Skin epidermis (tissue), 12 donors: ENCODE measurements around the gene CAMKV.
"Not testable (repeated sequence)": the region's sequence is repeated elsewhere in the genome, so short reads cannot be mapped to it uniquely, and the experiment has no call there.

Experiments used
- H3K27ac ChIP-seq, 21 experiments: fragments of 200-600 bp; sonication (generic) in 11 of 21; one replicate each; pipeline ENCODE4 v1.5.0; 2020; ENCODE audit warnings: mild to moderate bottlenecking in 3 of 21, inconsistent platforms in 2 of 21, moderate library complexity in 2 of 21
- H3K4me3 ChIP-seq, 7 experiments: fragments of 200-600 bp; sonication (generic) in 2 of 7; one replicate each; pipeline ENCODE4 v1.5.0; 2020; ENCODE audit warnings: inconsistent platforms in 2 of 7, mild to moderate bottlenecking in 2 of 7, moderate library complexity in 1 of 7

The CAMKV gene

GRCh38 chr3:49865198-49865784 is 4.4 kb downstream of the CAMKV start:
- H3K4me3 ChIP-seq = no peak overlapping the region
- H3K27ac ChIP-seq = no peak overlapping the region

DNA sequence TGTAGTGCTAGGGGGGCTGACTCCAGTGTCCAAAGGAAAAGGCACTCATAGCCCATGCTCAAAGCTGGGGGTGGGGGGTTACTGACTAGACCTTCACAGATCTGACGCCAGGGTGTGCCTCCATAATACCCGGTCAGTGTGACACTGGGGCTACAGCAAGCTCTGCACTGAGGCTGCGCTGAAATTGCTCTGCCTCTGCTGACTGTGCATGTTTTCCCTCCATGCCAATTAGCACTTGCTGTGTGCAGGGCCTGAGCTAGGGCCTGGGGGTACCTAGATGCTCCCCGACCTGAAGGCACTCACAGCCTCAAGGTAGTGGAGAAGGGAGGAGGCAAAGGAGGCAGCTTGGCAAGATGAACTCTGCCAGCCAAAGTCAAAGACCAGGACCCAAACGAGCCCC is 5.2 kb downstream of the CAMKV start:
- Histone ChIP-seq H3K4me3 (no peak overlapping the region), H3K27ac (no peak overlapping the region)

GRCh38 chr3:49859576-49860305 is 10.0 kb downstream of the CAMKV start:
- Histone ChIP-seq H3K4me3 (no peak overlapping the region), H3K27ac (no peak overlapping the region)

DNA sequence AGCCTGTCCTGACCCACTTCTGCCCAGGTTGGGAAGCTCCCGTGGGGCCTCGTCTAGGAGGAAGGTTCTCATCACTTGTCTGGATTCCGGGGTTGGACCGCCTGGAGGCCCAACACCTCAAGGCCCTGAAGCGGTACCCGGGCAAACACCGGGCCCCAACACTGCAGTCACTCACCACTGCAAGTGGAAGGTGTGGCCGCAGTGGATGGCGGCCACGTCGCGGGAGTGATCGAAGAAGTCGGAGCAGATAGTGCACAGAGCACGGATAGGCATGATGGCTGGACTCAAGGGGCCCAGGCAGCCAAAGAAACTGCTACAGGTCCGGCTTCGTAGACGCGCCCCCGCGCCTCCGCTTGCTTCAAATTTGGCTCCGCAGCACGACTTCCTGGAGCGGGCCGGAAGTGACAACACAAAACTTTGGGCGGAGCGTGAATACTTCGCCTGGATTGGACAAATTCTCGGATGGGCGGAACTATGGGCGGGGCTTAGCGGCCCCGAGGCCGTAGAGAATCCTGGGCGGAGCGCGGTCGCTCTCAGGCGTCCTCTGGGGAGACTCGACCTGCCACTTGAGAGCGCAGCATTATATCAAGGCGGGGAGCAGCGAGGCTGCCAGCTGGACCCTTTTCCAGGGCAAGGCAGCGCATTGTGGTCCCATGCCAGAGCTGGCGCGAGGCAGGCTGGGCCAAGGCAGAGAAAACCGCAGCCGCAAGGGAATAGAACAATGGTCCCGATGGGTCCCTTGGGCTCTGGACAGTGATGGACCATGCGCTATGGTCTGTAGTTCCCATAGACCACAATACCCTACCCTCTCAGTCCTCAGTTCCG is 13.3 kb downstream of the CAMKV start, which contains the start of gene TRAIP:
TSS of gene TRAIP (minus strand) at position 384 of the 825 bp plus-strand sequence. CDS start at position 273, 111 bp downstream.
- H3K27ac ChIP-seq = peak within 1 kb of the TSS in 20 of 21 experiments; percentile 2 to 84 (median 62)
- H3K4me3 ChIP-seq = peak within 1 kb of the TSS; percentile 38 to 70 (median 54)

DNA sequence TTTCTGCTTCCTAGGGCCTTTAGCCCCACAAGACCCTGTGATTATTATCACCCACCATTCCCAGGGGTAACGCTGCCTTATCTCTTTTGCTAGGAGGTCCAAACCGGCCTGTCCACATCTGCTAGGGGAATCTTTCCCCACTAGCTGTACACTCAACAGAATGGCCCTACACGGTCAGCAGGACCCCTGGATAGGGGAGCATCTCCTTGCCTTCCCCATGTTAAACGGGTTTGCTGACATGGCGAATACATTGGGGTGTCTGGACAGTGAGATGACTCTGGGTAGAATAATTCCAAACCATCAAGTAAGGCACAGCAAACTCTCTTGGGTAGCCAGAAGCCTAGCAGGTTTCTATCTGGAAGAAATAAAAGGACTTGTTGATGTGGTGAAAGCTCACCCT is 14.0 kb downstream of the CAMKV start:
- Histone ChIP-seq H3K4me3 (peak overlapping the region in 6 of 7 experiments; percentile 38 to 70 (median 55)), H3K27ac (peak overlapping the region in 1 of 21 experiments; percentile 32)

GRCh38 chr3:49845694-49846093 is 24.0 kb downstream of the CAMKV start:
- Histone ChIP-seq H3K27ac (no peak overlapping the region), H3K4me3 (no peak overlapping the region)

DNA sequence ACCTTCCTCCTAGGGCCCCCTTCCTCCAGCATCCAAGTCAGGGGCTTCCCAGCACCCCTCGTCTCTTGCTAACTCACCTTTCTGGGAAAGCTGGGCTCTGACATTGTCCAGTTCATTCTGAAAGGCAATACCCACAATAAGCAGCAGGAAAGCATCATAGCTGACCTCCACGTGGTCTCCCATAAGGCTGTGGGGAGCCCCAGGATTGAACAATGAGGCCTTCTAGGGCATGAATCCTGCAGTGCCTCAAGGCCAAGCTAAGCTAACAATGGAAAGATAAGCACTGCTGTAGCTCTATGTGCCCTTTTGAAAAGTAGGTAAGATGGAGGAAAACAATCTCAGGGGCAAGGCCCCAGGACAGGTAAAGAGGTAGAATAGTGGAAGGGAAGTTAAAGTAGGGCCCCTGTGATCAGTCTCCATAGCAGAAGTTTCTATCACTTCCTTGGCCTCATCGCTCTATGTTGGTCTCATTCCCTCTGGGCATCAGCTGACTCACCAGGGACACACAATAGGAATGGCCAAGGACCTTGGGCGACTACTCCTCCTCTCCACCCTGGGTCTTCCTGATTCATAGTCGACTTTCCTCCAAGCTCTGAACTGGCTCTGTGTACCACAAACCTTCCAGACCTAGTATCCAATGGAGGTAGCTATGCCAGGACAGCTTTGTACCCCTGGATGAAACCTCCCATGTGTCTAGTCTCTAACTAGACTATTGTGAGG is 25.1 kb downstream of the CAMKV start:
- Histone ChIP-seq H3K4me3 (no peak overlapping the region), H3K27ac (no peak overlapping the region)

- no peak overlapping the region for H3K4me3 ChIP-seq
- no peak overlapping the region for H3K27ac ChIP-seq
Observed at GRCh38 chr3:49842843-49843517, 26.7 kb downstream of the CAMKV start.

DNA sequence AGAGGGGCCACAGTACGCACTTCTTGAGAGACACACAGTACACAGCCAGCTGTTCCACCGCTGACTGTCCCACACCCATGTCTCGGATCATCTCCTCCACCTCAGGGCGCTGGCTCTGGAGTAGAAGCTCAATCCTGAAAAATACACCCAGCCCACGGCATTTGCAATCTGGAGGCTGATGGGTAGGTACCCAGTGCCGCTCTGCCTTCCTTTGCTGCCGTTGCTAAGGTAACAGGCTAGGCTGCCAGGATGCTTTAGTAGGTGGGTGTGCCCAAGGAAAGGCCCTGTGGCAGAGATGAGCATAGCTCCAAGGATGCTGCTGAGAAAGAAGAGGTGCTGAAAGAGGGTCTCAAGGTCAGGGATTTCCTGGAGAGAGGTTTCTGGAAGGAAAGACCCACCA is 27.9 kb downstream of the CAMKV start:
- Histone ChIP-seq H3K4me3 (no peak overlapping the region), H3K27ac (no peak overlapping the region)

- H3K4me3 ChIP-seq = no peak overlapping the region
- no peak overlapping the region for H3K27ac ChIP-seq
Observed at GRCh38 chr3:49841126-49841696, 28.5 kb downstream of the CAMKV start.

DNA sequence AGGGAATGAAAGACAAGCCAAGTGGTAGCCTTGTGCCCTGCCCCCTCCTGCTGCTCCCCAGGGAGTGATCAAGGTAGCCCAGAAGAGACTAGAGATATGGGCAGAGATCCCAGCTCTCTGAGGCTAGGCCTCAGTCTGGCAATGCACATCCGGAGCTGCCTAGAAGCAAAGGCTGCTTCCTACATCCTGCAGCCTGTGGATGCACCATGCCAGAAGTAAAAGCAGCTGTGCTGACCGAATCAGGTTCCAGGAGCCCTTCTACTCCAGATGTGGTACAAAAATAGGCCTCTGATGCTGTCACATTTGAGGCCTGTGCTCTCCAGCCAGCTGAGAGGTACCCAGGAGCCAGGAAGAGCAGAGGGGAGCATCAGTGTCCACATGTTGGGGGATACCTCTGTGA is 29.3 kb downstream of the CAMKV start:
- no peak overlapping the region for H3K27ac ChIP-seq
- H3K4me3 ChIP-seq = no peak overlapping the region

GRCh38 chr3:49839193-49839809 is 30.4 kb downstream of the CAMKV start:
- Histone ChIP-seq H3K4me3 (no peak overlapping the region), H3K27ac (peak overlapping the region in 1 of 21 experiments; percentile 26)

DNA sequence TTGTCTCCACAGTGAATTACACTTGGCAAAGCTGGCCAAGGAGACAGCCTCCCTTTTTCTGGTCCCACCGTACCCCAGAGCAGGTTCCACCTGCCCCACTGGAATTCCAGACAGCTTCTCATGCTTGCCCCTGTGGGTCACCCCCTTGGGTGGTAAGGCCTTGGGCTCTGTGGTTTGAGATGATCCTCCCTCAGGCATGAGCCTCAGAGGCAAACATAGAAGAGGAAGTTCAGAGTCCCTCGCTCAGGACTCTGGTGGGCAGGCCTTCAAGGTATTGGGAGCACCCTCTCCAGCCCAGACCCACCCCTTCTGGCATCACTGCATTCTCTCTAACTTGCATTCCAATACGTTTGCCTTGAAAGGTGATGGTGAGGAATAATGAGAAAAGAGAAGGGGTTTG is 38.4 kb downstream of the CAMKV start:
- Histone ChIP-seq H3K27ac (no peak overlapping the region), H3K4me3 (no peak overlapping the region)

DNA sequence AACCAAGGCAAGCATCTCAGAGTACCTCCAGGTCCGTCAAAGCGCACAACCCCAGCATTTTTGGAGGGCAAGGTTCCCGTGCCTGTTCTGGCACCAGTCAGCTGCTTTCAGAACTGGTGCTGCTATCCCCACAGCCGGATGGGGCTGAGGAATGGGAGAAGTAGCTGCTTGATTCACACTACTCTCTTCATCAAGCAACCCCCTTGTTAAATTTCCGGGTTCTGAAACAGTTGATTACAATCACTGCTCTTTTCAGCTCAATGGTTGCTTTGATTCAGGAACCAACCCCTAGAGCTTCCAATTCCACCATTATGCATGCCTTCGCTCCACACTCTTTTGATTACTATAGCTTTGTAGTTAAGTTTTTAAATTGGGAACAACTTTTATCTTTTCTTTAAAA is 43.7 kb downstream of the CAMKV start:
- Histone ChIP-seq H3K27ac (no peak overlapping the region), H3K4me3 (no peak overlapping the region)

DNA sequence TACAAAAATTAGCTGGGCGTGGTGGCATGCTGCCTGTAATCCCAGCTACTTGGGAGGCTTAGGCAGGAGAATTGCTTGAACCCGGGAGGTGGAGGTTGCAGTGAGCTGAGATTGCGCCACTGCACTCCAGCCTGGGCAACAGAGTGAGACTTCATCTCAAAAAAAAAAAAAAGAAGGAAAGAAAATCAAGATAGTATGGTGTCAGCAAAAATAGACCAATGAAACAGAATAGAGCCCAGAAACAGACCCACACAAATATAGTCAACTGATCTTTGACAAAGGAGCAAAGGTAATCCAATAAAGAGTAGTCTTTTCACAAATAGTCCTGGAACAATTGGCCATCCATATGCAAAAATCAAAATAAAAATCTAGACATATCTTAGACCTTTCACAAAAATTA is 46.6 kb downstream of the CAMKV start:
- not testable (repeated sequence) for H3K27ac ChIP-seq, H3K4me3 ChIP-seq

DNA sequence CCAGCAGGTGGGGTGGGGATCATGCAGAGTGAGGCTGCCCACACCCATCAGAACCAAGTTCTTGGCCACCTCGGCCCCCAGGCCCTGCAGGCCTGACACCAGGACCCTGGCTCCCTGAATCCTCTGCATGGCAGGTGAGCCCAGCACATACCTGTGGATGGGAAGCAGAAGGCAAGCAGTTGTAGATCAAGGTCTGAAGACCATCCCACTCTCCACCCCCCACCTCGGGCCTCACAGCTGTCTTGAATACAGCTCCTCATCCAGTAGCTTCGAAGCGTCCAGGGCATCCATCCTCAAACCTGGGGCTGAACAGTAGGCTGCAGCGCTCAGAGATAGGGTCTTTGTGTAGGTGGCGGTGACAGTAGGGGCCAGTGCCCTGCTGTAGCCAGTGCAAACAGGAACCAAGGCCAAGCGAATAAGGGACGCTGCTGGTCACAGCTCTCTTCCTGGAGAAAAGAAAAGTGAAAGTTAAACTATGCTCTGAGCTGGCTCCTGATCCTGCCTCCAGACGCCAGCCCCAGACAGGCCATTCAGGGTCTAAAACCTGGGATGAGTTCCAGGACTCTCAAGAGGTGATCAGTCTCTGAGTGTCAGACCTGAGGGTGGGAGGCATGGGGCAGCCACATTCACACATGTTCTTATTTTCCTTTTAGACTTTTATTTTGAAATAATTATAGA is 56.1 kb downstream of the CAMKV start, which contains the start of gene UBA7:
TSS of gene UBA7 (minus strand) at position 457 of the 678 bp plus-strand sequence. CDS start at position 291, 166 bp downstream.
- H3K4me3 ChIP-seq = peak within 1 kb of the TSS; percentile 23 to 52 (median 40)
- peak within 1 kb of the TSS in 20 of 21 experiments; percentile 65 to 93 (median 80) for H3K27ac ChIP-seq

DNA sequence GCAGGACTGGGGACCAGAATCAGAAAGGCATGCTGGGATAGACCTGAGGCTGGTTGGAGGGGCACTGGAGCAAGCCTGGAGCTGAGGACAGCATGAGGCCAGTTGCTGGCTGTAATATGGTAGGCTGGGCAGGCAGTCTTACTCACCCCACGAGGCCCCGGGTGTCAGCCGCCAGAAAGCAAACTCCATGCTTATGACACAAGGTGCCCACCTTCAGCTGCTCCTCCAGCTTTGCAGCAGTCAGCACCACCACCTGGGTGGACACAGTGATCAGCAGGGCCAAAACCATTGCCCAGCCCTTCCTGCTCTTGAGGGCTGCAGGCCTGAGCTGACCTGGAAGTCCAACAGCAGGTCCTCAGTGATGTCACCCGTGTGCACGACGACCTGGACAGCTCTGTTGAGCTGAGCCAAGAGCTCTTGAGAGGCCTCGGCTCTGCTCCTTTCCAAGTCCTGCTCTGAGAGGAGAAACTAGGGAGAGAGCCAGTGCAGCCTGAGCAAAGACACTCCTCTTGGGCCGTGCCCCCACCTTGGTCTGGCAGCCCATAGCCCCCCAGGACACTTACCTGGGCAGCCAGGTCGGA is 56.7 kb downstream of the CAMKV start:
- Histone ChIP-seq H3K4me3 (peak overlapping the region; percentile 23 to 52 (median 40)), H3K27ac (peak overlapping the region in 20 of 21 experiments; percentile 65 to 93 (median 80))
